Lower leg skin (tissue), 3 donors: Measurements from ENCODE around the gene CAMK1G.

Experiments used
- CTCF ChIP-seq, 3 donors: fragments of 450-650 bp; IDR thresholded peaks; one replicate each; pipeline ENCODE4 v1.5.1; 2016; ENCODE audit warnings: antibody characterized with exemption in 3 of 3, mild to moderate bottlenecking in 3 of 3, moderate library complexity in 2 of 3
- POLR2A ChIP-seq, 2 donors: fragments of 450-650 bp; IDR thresholded peaks; one replicate each; pipeline ENCODE4 v1.6.1; 2016 to 2017; ENCODE audit warnings: antibody characterized with exemption in 2 of 2, mild to moderate bottlenecking in 1 of 2, moderate library complexity in 1 of 2

GRCh38 chr1:209585197-209585596 lies 1.7 kb downstream of the CAMK1G start:
- TF ChIP-seq CTCF (IDR thresholded peaks at IDR 0.05) (no peak), POLR2A (IDR thresholded peaks at IDR 0.05) (no peak)
